Endothelial cell of umbilical vein (primary cell): ENCODE data around the gene SLC2A6. TPM values are rescaled to one million over a fixed set of nuclear protein-coding genes. Genes with fewer than 3 reads are reported as not detected.

Experiments
- BruUV-seq: library from RNA; stranded (reverse); fragments of 400-500 nt; replicated peaks from 2 replicates; lab custom pipeline; 2021; lab: Mats Ljungman, UMichigan
- CTCF ChIA-PET: fragments of 300-600, 350-600 bp; sonication (Branson Sonifier 250); formaldehyde crosslinking; loops from one replicate; lab custom pipeline; 2021; ENCODE audit warnings: antibody characterized with exemption, inconsistent platforms; lab: Charles Lee
- POLR2A ChIA-PET: fragments of 300-600, 350-600 bp; sonication (Branson Sonifier 250); formaldehyde crosslinking; loops from one replicate; lab custom pipeline; 2021; ENCODE audit warnings: antibody characterized with exemption, inconsistent platforms; lab: Charles Lee
- DNase-seq: peaks from one replicate; pipeline ENCODE4 v3.0.0-alpha.2; 2011; ENCODE audit warnings: low read depth, low spot score
- FAIRE-seq: peaks from 2 replicates; lab custom pipeline; 2011; peaks lifted over from hg19 to GRCh38; lab: Jason Lieb, UNC
- H2AFZ ChIP-seq: 2 replicates; pipeline ENCODE4 v1.6.0; 2012; ENCODE audit warnings: low read depth, low read length, control low read depth, inconsistent platforms
- H3K27ac ChIP-seq: 2 replicates; pipeline ENCODE4 v1.5.1; 2011; ENCODE audit warnings: low read depth, mild to moderate bottlenecking, control low read depth, low read length, moderate library complexity; ENCODE audit not compliant: insufficient read depth
- H3K27me3 ChIP-seq, 2 experiments: 2 replicates each; pipeline versions ENCODE4 v1.6.0 to v1.6.1; 2011; ENCODE audit warnings: low read length in 2 of 2, mixed read lengths in 1 of 2; ENCODE audit not compliant: control insufficient read depth in 2 of 2, insufficient read depth in 2 of 2
- H3K36me3 ChIP-seq, 2 experiments: 2 replicates in 1 of 2; 3 replicates in 1 of 2; pipeline ENCODE4 v1.5.1; 2011; ENCODE audit warnings: low read length in 2 of 2, mild to moderate bottlenecking in 1 of 2, moderate library complexity in 1 of 2; ENCODE audit not compliant: control insufficient read depth in 2 of 2, insufficient read depth in 2 of 2; ENCODE audit errors: extremely low read depth in 1 of 2
- H3K4me1 ChIP-seq: 3 replicates; pipeline ENCODE4 v1.5.1; 2011; ENCODE audit warnings: mild to moderate bottlenecking, low read length; ENCODE audit not compliant: control insufficient read depth, insufficient read depth; ENCODE audit errors: extremely low read depth
- H3K4me2 ChIP-seq: 2 replicates; pipeline ENCODE4 v1.6.1; 2011; ENCODE audit warnings: low read length, control low read depth, mixed read lengths; ENCODE audit not compliant: insufficient read depth
- H3K4me3 ChIP-seq, 3 experiments: fragments of 200-600 bp in 1 of 3; sonication (generic), shearing (Covaris generic) in 1 of 3; replicated peaks in 1 of 3; 2 replicates each; pipeline ENCODE4 v1.5.1; 2011 to 2016; ENCODE audit warnings: control low read depth in 3 of 3, low read length in 3 of 3, mild to moderate bottlenecking in 2 of 3, inconsistent platforms in 1 of 3, low read depth in 1 of 3, moderate library complexity in 1 of 3; ENCODE audit not compliant: insufficient read depth in 1 of 3
- H3K79me2 ChIP-seq: 2 replicates; pipeline ENCODE4 v1.6.0; 2012; ENCODE audit warnings: low read length, inconsistent platforms; ENCODE audit not compliant: control insufficient read depth, insufficient read depth
- H3K9ac ChIP-seq: replicated peaks from 2 replicates; pipeline ENCODE3; 2011; ENCODE audit warnings: low read length, control low read depth; ENCODE audit not compliant: insufficient read depth; ENCODE audit errors: extremely low read depth
- H3K9me1 ChIP-seq: replicated peaks from 3 replicates; pipeline ENCODE4 v1.6.0; 2011; ENCODE audit warnings: mild to moderate bottlenecking, low read length; ENCODE audit not compliant: control insufficient read depth, insufficient read depth; ENCODE audit errors: extremely low read depth
- H3K9me3 ChIP-seq: replicated peaks from 2 replicates; pipeline ENCODE4 v1.5.1; 2012; ENCODE audit warnings: low read length, inconsistent platforms; ENCODE audit not compliant: control insufficient read depth, insufficient read depth
- H4K20me1 ChIP-seq: replicated peaks from 2 replicates; pipeline ENCODE3; 2011; ENCODE audit warnings: mild to moderate bottlenecking, low read length; ENCODE audit not compliant: control insufficient read depth, insufficient read depth; ENCODE audit errors: extremely low read depth
- EZH2 ChIP-seq: IDR thresholded peaks from 2 replicates; pipeline ENCODE4 v1.6.1; 2012; ENCODE audit warnings: borderline replicate concordance, low read depth, mild to moderate bottlenecking, moderate library complexity, low read length, inconsistent platforms; ENCODE audit not compliant: severe bottlenecking
- FOS ChIP-seq: IDR thresholded peaks from 2 replicates; pipeline ENCODE4 v1.6.1; 2011; ENCODE audit warnings: mild to moderate bottlenecking, low read length, moderate library complexity, borderline replicate concordance; ENCODE audit not compliant: insufficient read depth
- GATA2 ChIP-seq: IDR thresholded peaks from 2 replicates; pipeline ENCODE4 v1.7.0; 2011; ENCODE audit warnings: low read depth, mild to moderate bottlenecking, moderate library complexity, mixed read lengths, low read length; ENCODE audit not compliant: insufficient read length, insufficient read depth
- JUN ChIP-seq: IDR thresholded peaks from 2 replicates; pipeline ENCODE4 v1.6.1; 2011; ENCODE audit warnings: borderline replicate concordance, low read depth; ENCODE audit not compliant: insufficient read length, insufficient read depth
- MYC ChIP-seq: IDR thresholded peaks from one replicate; pipeline ENCODE4 v1.6.1; 2011; ENCODE audit warnings: mild to moderate bottlenecking, low read depth, low read length
- POLR2A ChIP-seq: IDR thresholded peaks from 2 replicates; pipeline ENCODE4 v1.6.1; 2012; ENCODE audit warnings: low read depth, mild to moderate bottlenecking, control low read depth, low read length
- POLR2AphosphoS5 ChIP-seq: IDR thresholded peaks from 2 replicates; pipeline ENCODE4 v1.6.1; 2012; ENCODE audit warnings: low read depth, mild to moderate bottlenecking, control low read depth, low read length, moderate library complexity; ENCODE audit not compliant: insufficient read depth
- dilution Hi-C: fragments of 300-500 bp; cut with MboI; formaldehyde crosslinking; loops from one replicate; pipeline ENCODE4 v1.15.0; 2019; ENCODE audit warnings: low sequenced_read_pairs; ENCODE audit not compliant: extremely low pct_ligation_motif_present
- intact Hi-C: fragments of 100-400 bp; cut with micrococcal nuclease; formaldehyde crosslinking; loops from one replicate; pipeline ENCODE4 v1.10.0; 2022
- polyA plus RNA-seq, 4 experiments: library from polyadenylated mRNA; depleted of rRNA in 3 of 4; stranded (reverse) in 3 of 4; unstranded in 1 of 4; fragments of >200 nt; gene quantifications; 2 replicates each; pipeline versions ENCODE4 v1.2.1 to v1.2.3, GENCODE V29; 2011 to 2012; ENCODE audit warnings: missing spikeins in 1 of 4
- total RNA-seq: library from RNA; stranded (reverse); gene quantifications from 2 replicates; pipeline ENCODE4 v1.2.3, GENCODE V29; 2021
- TF ChIP-seq, protein P1 (sequence below), 2 donors: IDR thresholded peaks; 1 replicate in 1 of 2; 2 replicates in 1 of 2; pipeline ENCODE4 v1.5.1; 2011; ENCODE audit warnings: low read length in 2 of 2, mild to moderate bottlenecking in 2 of 2, moderate library complexity in 2 of 2, control low read depth in 1 of 2, inconsistent platforms in 1 of 2, low read depth in 1 of 2; ENCODE audit not compliant: insufficient read depth in 1 of 2; ENCODE audit errors: extremely low read depth in 1 of 2
- TF ChIP-seq, protein P2 (sequence below): IDR thresholded peaks from 2 replicates; pipeline ENCODE4 v1.6.1; 2011; ENCODE audit not compliant: insufficient read depth, insufficient read length

The SLC2A6 gene
- total and polyA plus RNA-seq, 2 donors (not counting 3 experiments of a cell fraction or from before 2014, with no cell fraction given): 35.7 to 39.6 TPM

DNA sequence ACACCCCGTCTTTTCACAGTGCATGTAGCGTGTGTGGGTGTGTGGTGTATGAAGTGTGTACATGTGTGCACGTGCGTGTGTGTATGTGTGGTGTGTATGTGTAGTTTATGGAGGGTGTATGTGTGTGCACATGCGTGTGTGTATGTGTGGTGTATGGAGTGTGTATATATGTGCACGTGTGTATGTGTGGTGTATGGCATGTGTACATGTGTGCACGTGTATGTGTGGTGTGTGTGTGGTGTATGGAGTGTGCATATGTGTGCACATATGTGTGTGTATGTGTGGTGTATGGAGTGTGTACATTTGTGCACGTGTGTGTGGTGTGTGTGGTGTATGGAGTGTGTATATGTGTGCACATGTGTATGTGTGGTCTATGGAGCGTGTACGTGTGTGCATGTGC lies 32.7 kb upstream of the SLC2A6 start:
- dilution Hi-C loops: no loop called here
- intact Hi-C loops: no loop called here

More for the DNA sequence above, 32.7 kb upstream of the SLC2A6 start:
- POLR2A ChIA-PET: no interaction called here
- CTCF ChIA-PET: no interaction called here
- no peaks in the 10 kb centered on the region for H3K9me1 ChIP-seq
- H3K36me3 ChIP-seq: no peaks in the 10 kb centered on the region
- H4K20me1 ChIP-seq: no peaks in the 10 kb centered on the region
- H3K4me1 ChIP-seq: no peaks in the 10 kb centered on the region
- FAIRE-seq (no peak), DNase-seq (no peak)
- no peak overlapping the region for H3K9ac ChIP-seq
- H3K79me2 ChIP-seq: no peaks in the 10 kb centered on the region
- H3K9me3 ChIP-seq: no peaks in the 10 kb centered on the region
- H3K27me3 ChIP-seq: peaks cover 0 to 3% of the 10 kb centered on the region in 2 experiments
- no peak overlapping the region for H3K4me2 ChIP-seq
- TF ChIP-seq, protein P1, sequence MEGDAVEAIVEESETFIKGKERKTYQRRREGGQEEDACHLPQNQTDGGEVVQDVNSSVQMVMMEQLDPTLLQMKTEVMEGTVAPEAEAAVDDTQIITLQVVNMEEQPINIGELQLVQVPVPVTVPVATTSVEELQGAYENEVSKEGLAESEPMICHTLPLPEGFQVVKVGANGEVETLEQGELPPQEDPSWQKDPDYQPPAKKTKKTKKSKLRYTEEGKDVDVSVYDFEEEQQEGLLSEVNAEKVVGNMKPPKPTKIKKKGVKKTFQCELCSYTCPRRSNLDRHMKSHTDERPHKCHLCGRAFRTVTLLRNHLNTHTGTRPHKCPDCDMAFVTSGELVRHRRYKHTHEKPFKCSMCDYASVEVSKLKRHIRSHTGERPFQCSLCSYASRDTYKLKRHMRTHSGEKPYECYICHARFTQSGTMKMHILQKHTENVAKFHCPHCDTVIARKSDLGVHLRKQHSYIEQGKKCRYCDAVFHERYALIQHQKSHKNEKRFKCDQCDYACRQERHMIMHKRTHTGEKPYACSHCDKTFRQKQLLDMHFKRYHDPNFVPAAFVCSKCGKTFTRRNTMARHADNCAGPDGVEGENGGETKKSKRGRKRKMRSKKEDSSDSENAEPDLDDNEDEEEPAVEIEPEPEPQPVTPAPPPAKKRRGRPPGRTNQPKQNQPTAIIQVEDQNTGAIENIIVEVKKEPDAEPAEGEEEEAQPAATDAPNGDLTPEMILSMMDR (IDR thresholded peaks at IDR 0.05; ENCODE audit: extremely low read depth in 1 of 2, insufficient read depth in 1 of 2, low read depth in 1 of 2, low read length in 2 of 2): no peak
- TF ChIP-seq, protein P2, sequence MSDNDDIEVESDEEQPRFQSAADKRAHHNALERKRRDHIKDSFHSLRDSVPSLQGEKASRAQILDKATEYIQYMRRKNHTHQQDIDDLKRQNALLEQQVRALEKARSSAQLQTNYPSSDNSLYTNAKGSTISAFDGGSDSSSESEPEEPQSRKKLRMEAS: no peak
- no peak for TF ChIP-seq EZH2
- no peak for TF ChIP-seq MYC
- TF ChIP-seq GATA2: no peak
- TF ChIP-seq JUN: no peak
- TF ChIP-seq POLR2A: no peak
- TF ChIP-seq POLR2AphosphoS5: no peak
- TF ChIP-seq FOS: no peak
- no peak overlapping the region for H3K4me3 ChIP-seq
- no peak overlapping the region for H3K27ac ChIP-seq
- no peak overlapping the region for H2AFZ ChIP-seq
- BruUV-seq: no TSS peak
